OCI-LY1 (cell line): ENCODE measurements around the gene MPZ.

Experiments used
- H2AFZ ChIP-seq: fragments of 200-600 bp; sonication (generic), shearing (Covaris generic); 2 replicates; pipeline ENCODE4 v1.6.0; 2014; ENCODE audit warnings: antibody characterized with exemption, mild to moderate bottlenecking, low read length
- H3F3A ChIP-seq: fragments of 200-600 bp; sonication (generic), shearing (Covaris generic); 2 replicates; pipeline ENCODE4 v1.6.0; 2014; ENCODE audit warnings: mild to moderate bottlenecking, antibody characterized with exemption, low read length, moderate library complexity; ENCODE audit not compliant: insufficient read depth
- H3K27ac ChIP-seq: fragments of 200-600 bp; sonication (generic); 2 replicates; pipeline ENCODE4 v1.5.1; 2014; ENCODE audit warnings: low read length, mixed run types, mild to moderate bottlenecking, low read depth; ENCODE audit not compliant: poor library complexity, severe bottlenecking
- H3K27me3 ChIP-seq: fragments of 200-600 bp; sonication (generic); 2 replicates; pipeline ENCODE4 v1.6.0; 2014; ENCODE audit warnings: antibody characterized with exemption, mild to moderate bottlenecking, low read length, moderate library complexity; ENCODE audit not compliant: insufficient read depth
- H3K36me3 ChIP-seq: fragments of 200-600 bp; sonication (generic); 2 replicates; pipeline ENCODE4 v1.6.1; 2014; ENCODE audit warnings: mild to moderate bottlenecking, antibody characterized with exemption, low read length, moderate library complexity, mixed read lengths; ENCODE audit not compliant: insufficient read depth
- H3K4me1 ChIP-seq: fragments of 200-600 bp; sonication (generic); 2 replicates; pipeline ENCODE4 v1.5.1; 2014; ENCODE audit warnings: mild to moderate bottlenecking, low read length, moderate library complexity; ENCODE audit not compliant: insufficient read depth, severe bottlenecking
- H3K4me2 ChIP-seq: fragments of 200-600 bp; sonication (generic), shearing (Covaris generic); 2 replicates; pipeline ENCODE4 v1.6.1; 2014; ENCODE audit warnings: low read length
- H3K4me3 ChIP-seq: fragments of 200-600 bp; sonication (generic); 2 replicates; pipeline ENCODE4 v1.5.1; 2014; ENCODE audit warnings: low read length, low read depth, mild to moderate bottlenecking, mixed read lengths; ENCODE audit not compliant: poor library complexity, severe bottlenecking
- H3K79me2 ChIP-seq: fragments of 200-600 bp; shearing (Covaris generic); 2 replicates; pipeline ENCODE4 v1.6.1; 2016; ENCODE audit warnings: mixed run types, low read length, mixed read lengths; ENCODE audit not compliant: insufficient read depth
- H3K9ac ChIP-seq: fragments of 200-600 bp; sonication (generic), shearing (Covaris generic); 2 replicates; pipeline ENCODE4 v1.6.1; 2014; ENCODE audit warnings: mild to moderate bottlenecking, low read length, mixed read lengths
- H3K9me2 ChIP-seq: fragments of 200-600 bp; sonication (generic), shearing (Covaris generic); 2 replicates; pipeline ENCODE4 v1.6.1; 2014; ENCODE audit warnings: low read depth, mild to moderate bottlenecking, low read length, mixed read lengths
- H3K9me3 ChIP-seq: fragments of 200-600 bp; shearing (Covaris generic); 2 replicates; pipeline ENCODE4 v1.6.1; 2014; ENCODE audit warnings: low read length, mixed read lengths
- H4K20me1 ChIP-seq: fragments of 200-600 bp; sonication (generic), shearing (Covaris generic); 2 replicates; pipeline ENCODE4 v1.6.0; 2016; ENCODE audit warnings: mild to moderate bottlenecking, low read length; ENCODE audit not compliant: insufficient read depth
- CTCF ChIP-seq: fragments of 200-600 bp; sonication (generic), shearing (Covaris generic); IDR thresholded peaks from 2 replicates; pipeline ENCODE4 v1.5.1; 2017; ENCODE audit warnings: mild to moderate bottlenecking, antibody characterized with exemption, low read length, moderate library complexity, mixed read lengths
- EZH2 ChIP-seq: fragments of 200-600 bp; sonication (generic), shearing (Covaris generic); IDR thresholded peaks from 2 replicates; pipeline ENCODE4 v1.8.0; 2017; ENCODE audit warnings: borderline replicate concordance, mixed run types, mild to moderate bottlenecking, antibody characterized with exemption, low read length, moderate library complexity, mixed read lengths

The MPZ gene

GRCh38 chr1:161342177-161342576, 32.4 kb upstream of the MPZ start:
- TF ChIP-seq CTCF (no peak), EZH2 (no peak)
- Histone ChIP-seq H3F3A (no peaks in the 10 kb centered on the region), H3K79me2 (no peaks in the 10 kb centered on the region), H3K4me3 (no peak overlapping the region), H2AFZ (no peak overlapping the region), H3K27ac (no peak overlapping the region), H3K9me2 (no peaks in the 10 kb centered on the region), H3K4me1 (no peaks in the 10 kb centered on the region), H3K9me3 (no peaks in the 10 kb centered on the region), H3K36me3 (peaks cover 56% of the 10 kb centered on the region), H3K9ac (no peak overlapping the region), H4K20me1 (no peaks in the 10 kb centered on the region), H3K27me3 (no peaks in the 10 kb centered on the region), H3K4me2 (no peak overlapping the region)

GRCh38 chr1:161335796-161336195, 26.0 kb upstream of the MPZ start:
- Histone ChIP-seq H3K36me3 (peaks cover 57% of the 10 kb centered on the region), H3K9ac (no peak overlapping the region), H3K4me2 (no peak overlapping the region), H3K79me2 (no peaks in the 10 kb centered on the region), H3K4me1 (no peaks in the 10 kb centered on the region), H3K4me3 (no peak overlapping the region), H2AFZ (no peak overlapping the region), H3F3A (no peaks in the 10 kb centered on the region), H3K9me2 (no peaks in the 10 kb centered on the region), H4K20me1 (no peaks in the 10 kb centered on the region), H3K27ac (no peak overlapping the region), H3K27me3 (no peaks in the 10 kb centered on the region), H3K9me3 (no peaks in the 10 kb centered on the region)
- TF ChIP-seq EZH2: no peak
- TF ChIP-seq CTCF: no peak

GRCh38 chr1:161333166-161333565, 23.4 kb upstream of the MPZ start:
- Histone ChIP-seq H3K36me3 (peaks cover 62% of the 10 kb centered on the region), H3K9me2 (no peaks in the 10 kb centered on the region), H3K4me3 (no peak overlapping the region), H3K27ac (no peak overlapping the region), H2AFZ (no peak overlapping the region), H4K20me1 (no peaks in the 10 kb centered on the region), H3K79me2 (no peaks in the 10 kb centered on the region), H3F3A (no peaks in the 10 kb centered on the region), H3K9ac (no peak overlapping the region), H3K9me3 (no peaks in the 10 kb centered on the region), H3K4me2 (no peak overlapping the region), H3K27me3 (no peaks in the 10 kb centered on the region), H3K4me1 (no peaks in the 10 kb centered on the region)
- TF ChIP-seq EZH2 (no peak), CTCF (no peak)
